GM10266 (cell line): ENCODE data around the gene NREP.

Experiments
- DNase-seq: peaks from one replicate; pipeline ENCODE4 v3.0.0; 2012; ENCODE audit errors: extremely low spot score
- TF ChIP-seq, protein P1 (sequence below): IDR thresholded peaks from 2 replicates; pipeline ENCODE4 v1.5.1; 2012; ENCODE audit warnings: mild to moderate bottlenecking, low read depth; ENCODE audit not compliant: control insufficient read depth, insufficient read depth; ENCODE audit errors: missing control alignments

NREP gene

DNA sequence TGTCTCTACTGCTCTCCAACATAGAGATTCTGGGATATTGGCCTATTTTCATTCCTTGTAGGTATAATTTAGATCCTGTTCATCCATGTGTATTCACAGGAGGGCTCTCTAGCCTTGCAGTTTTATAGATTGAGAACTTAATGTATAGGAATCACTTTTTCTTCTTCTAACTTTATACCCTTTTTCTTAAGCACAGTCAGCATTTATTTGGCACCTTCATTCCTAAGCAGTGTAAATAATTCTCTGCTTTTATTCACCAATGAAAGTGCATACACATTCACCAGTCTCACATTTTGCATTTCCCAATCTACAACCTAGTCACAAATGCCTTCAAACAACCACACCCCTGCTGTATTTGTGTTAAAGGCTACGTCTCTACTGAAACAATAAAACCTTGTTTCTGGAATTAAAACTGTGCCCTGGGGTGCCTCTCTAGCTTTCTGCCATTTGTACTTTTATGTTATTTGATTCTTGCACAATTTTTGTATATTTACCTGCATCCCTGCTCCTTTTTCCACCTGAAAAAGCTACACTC lies 49.3 kb downstream of the NREP start:
- DNase-seq: no peak
- TF ChIP-seq, protein P1, sequence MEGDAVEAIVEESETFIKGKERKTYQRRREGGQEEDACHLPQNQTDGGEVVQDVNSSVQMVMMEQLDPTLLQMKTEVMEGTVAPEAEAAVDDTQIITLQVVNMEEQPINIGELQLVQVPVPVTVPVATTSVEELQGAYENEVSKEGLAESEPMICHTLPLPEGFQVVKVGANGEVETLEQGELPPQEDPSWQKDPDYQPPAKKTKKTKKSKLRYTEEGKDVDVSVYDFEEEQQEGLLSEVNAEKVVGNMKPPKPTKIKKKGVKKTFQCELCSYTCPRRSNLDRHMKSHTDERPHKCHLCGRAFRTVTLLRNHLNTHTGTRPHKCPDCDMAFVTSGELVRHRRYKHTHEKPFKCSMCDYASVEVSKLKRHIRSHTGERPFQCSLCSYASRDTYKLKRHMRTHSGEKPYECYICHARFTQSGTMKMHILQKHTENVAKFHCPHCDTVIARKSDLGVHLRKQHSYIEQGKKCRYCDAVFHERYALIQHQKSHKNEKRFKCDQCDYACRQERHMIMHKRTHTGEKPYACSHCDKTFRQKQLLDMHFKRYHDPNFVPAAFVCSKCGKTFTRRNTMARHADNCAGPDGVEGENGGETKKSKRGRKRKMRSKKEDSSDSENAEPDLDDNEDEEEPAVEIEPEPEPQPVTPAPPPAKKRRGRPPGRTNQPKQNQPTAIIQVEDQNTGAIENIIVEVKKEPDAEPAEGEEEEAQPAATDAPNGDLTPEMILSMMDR: no peak

DNA sequence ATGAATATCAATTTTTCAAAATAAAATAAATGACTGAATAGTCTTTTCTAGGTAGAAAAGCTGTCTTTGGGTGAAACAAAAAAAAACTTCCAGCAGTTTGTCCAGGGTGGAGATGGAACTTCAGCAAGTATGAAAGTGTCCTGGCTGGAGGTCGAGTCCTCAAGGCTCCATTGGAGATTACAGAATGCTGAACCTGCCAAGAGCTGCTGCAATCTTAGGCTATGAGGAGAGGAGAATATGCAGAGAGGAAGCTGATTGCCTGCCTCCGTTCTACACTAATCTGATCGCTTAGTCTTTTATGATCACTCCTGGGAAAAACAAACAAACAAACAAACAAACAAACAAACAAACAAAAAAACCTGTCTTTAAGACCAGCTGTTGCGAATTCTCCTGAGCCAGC lies 50.6 kb downstream of the NREP start:
- DNase-seq: no peak
- TF ChIP-seq, protein P1: no peak

DNA sequence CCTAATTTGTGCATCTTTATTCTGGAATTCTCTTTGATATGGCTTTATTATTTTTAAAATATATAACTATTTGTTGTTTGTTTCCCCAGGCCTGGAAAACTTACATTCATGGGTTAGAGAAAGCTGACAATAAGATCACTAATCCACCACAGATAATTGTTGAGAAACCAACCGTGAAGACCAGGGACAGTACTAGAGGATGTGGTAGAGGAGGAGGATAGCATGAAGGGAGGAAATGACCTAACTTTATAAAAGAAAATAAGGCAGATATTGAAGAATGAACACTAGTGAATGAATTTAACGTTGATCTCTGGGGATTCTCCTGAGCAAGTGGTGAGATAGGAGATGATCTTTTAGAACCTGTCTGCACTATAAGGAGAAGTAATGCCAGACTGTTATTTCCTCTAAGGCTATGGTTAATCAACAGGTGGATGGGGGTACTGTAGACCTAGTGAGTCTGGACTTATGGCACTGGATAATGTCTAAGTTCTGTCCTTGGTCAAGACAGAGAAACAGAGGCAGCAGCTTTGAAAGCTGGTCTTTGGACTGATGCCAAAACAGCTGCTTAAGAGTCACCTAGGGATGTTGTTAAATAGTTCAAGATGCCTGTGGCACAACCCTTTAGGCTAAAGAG lies 52.4 kb downstream of the NREP start:
- TF ChIP-seq, protein P1: no peak
- no peak for DNase-seq

DNA sequence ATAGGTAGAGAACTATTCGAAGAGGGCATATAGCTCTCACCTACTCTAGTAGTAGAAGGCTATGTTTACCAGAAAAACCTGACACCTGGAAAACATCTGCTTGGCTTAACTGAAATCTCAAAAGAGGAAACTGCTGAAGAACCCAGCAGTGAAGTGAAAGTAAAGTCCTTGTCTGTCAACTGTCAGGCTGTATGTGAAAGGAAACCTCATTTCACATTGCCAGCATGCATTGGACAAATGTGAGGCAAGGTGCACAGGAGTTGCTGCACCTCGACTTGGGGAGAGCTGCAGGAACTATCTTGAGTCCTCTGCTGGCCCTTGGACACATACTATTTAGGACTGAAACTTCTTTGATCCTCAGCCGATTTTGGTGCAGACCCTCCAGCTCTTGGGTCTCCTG lies 53.3 kb downstream of the NREP start:
- DNase-seq: peak; percentile 54
- TF ChIP-seq, protein P1: no peak

DNA sequence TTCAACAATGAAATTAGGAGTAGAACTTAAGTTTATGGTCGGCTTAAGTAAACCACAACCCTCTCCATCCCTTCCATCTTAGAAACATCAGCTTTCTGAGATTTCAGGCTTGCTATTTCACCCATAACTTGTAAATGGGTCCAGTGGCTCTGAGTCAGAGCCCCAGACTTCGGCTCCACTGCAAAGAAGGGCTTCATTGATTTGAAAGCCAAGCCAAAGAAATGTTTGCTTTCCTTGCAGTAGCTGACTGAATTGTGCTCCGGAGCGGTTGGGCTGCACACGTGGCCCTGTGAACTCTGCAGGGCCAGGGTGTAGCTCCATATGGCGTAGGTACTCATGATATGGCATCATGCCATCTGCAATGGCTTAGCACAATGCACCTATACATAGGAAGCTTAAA lies 57.0 kb downstream of the NREP start:
- TF ChIP-seq, protein P1: no peak
- DNase-seq: no peak

DNA sequence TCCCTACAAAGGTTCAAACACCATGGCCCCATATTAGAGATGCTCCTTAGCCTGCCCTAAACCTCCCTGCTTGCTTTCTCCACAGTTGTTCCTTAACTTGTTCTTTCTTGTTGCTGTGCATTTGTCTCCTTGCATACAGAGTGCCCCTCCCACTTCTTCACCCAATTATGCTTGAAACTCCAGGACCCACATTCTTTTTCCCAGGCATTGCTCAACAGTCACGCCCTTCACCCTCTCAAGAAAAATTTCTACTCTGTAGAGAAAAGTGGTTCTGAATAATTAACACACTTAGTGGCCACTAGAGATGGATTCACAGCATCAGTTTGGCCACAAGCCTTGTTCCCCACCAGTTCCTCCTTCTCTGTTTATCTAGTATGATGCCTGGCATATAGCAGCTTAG lies 57.7 kb downstream of the NREP start:
- TF ChIP-seq, protein P1: no peak
- DNase-seq: no peak

DNA sequence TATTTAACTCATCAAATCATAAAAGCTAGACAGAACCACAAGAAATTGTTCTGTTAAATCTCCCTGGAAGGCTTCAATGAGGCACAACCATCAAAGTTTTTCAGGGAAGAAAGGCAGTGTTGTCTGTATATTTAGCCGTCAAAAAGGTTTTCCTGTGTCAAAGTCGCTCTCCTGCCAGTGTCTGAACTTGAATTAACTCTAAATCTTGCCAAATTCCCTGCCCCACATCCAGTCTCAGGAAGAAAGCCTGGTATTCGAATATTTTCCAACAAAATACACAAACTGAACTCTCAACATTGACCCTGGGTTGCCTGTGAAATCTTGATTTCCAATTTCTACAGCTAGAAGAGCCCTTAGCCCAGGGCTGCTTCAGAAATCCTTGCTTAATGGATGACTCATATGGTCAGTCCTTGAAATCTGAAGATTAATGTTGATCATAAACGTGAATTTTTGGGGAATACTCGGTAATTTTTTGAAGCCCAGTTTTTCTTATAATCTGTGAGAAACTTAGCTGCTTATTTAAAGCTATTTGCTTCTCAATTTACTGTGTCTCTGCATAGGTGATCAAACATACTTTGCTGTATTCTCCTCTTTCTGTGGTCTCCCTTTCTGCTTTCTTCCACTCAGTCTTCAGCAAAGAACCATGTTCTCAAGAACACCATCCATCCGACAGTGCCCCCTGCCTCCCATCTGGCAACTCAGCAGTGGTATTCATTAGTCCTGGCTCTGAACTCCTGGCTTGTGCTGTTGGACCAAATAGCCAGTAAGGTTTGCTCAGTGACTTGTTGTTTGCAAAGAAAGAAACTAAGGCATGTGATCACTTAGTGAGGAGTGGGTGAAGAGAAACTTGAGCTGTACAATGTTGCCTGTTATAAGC lies 58.9 kb downstream of the NREP start:
- DNase-seq: no peak
- TF ChIP-seq, protein P1: no peak
